Sigmoid colon (tissue), 4 donors: ENCODE data around the gene PAM16.

ENCODE experiments used
- CTCF ChIP-seq, 4 experiments: fragments of 450-650 bp in 3 of 4; fragments of 200-600 bp in 1 of 4; IDR thresholded peaks; one replicate each; pipeline ENCODE4 v1.5.1; 2016 to 2019; ENCODE audit warnings: antibody characterized with exemption in 4 of 4, mild to moderate bottlenecking in 3 of 4, moderate library complexity in 2 of 4
- EP300 ChIP-seq, 4 donors: sonication (generic); formaldehyde crosslinking; IDR thresholded peaks; one replicate each; pipeline ENCODE4 v1.6.1; 2017; ENCODE audit warnings: antibody characterized with exemption in 4 of 4
- POLR2A ChIP-seq, 2 donors: fragments of 450-650 bp; IDR thresholded peaks; one replicate each; pipeline ENCODE4 v1.6.1; 2016; ENCODE audit warnings: antibody characterized with exemption in 2 of 2, mild to moderate bottlenecking in 2 of 2, moderate library complexity in 2 of 2
- POLR2AphosphoS5 ChIP-seq, 4 donors: sonication (generic); formaldehyde crosslinking; IDR thresholded peaks; one replicate each; pipeline ENCODE4 v1.6.1; 2017; ENCODE audit warnings: antibody characterized with exemption in 4 of 4

GRCh38 chr16:4301177-4301576, 49.9 kb downstream of the PAM16 start:
- TF ChIP-seq CTCF (IDR thresholded peaks at IDR 0.05): no peak
- TF ChIP-seq POLR2A (IDR thresholded peaks at IDR 0.05): no peak
- no peak for TF ChIP-seq EP300 (IDR thresholded peaks at IDR 0.05)
- TF ChIP-seq POLR2AphosphoS5 (IDR thresholded peaks at IDR 0.05): no peak
